ENCODE results near the gene PPL.

- TF ChIP-seq CTCF (conservative IDR thresholded peaks at IDR 0.05 in 1 of 2, IDR thresholded peaks at IDR 0.05 in 1 of 2; ENCODE audit: extremely low read depth in 1 of 2, insufficient read depth in 1 of 2, low read depth in 1 of 2, low read length in 2 of 2) (no peak), EZH2 (IDR thresholded peaks at IDR 0.05; ENCODE audit: borderline replicate concordance, low read length) (no peak)
These were observed 42.2 kb upstream of the PPL start for GRCh38 chr16:4979164-4979563.
